HCT116 (cell line): ENCODE results near the gene RET.

Experiments used
- CEBPB ChIP-seq: IDR thresholded peaks from 2 replicates; pipeline ENCODE4 v1.6.1; 2012; ENCODE audit warnings: low read depth
- CTCF ChIP-seq, 3 experiments: fragments of 200-600 bp in 1 of 3; sonication (generic) in 1 of 3; IDR thresholded peaks in 2 of 3; conservative IDR thresholded peaks in 1 of 3; 2 replicates each; pipeline ENCODE4 v1.5.1; 2012 to 2017; ENCODE audit warnings: low read depth in 2 of 3, low read length in 2 of 3, antibody characterized with exemption in 1 of 3, borderline replicate concordance in 1 of 3, control low read depth in 1 of 3, mild to moderate bottlenecking in 1 of 3, mixed read lengths in 1 of 3, mixed run types in 1 of 3, moderate library complexity in 1 of 3; ENCODE audit not compliant: insufficient read depth in 1 of 3
- JUND ChIP-seq: IDR thresholded peaks from 2 replicates; pipeline ENCODE4 v1.6.1; 2012
- RAD21 ChIP-seq: IDR thresholded peaks from 2 replicates; pipeline ENCODE4 v1.6.1; 2012; ENCODE audit warnings: low read depth, mild to moderate bottlenecking
- REST ChIP-seq: IDR thresholded peaks from 2 replicates; pipeline ENCODE4 v1.6.1; 2012; ENCODE audit warnings: low read depth
- SP1 ChIP-seq: IDR thresholded peaks from 2 replicates; pipeline ENCODE4 v1.6.1; 2012; ENCODE audit warnings: low read depth
- SRF ChIP-seq: IDR thresholded peaks from 2 replicates; pipeline ENCODE4 v1.6.1; 2012; ENCODE audit warnings: low read depth
- TCF7L2 ChIP-seq: IDR thresholded peaks from 2 replicates; pipeline ENCODE4 v1.7.0; 2011; ENCODE audit warnings: borderline replicate concordance, inconsistent platforms; ENCODE audit not compliant: insufficient read depth, insufficient read length; ENCODE audit errors: extremely low read depth
- YY1 ChIP-seq: IDR thresholded peaks from 2 replicates; pipeline ENCODE4 v1.6.1; 2011; ENCODE audit warnings: low read length, low read depth, moderate library complexity, mild to moderate bottlenecking; ENCODE audit not compliant: insufficient replicate concordance; ENCODE audit errors: extremely low read depth
- ZNF274 ChIP-seq: fragments of 200-500 bp; sonication (Bioruptor generic); IDR thresholded peaks from 2 replicates; pipeline ENCODE4 v1.6.1; 2014; ENCODE audit warnings: mild to moderate bottlenecking, low read depth, low read length, inconsistent platforms
- TF ChIP-seq, protein P1 (sequence below): IDR thresholded peaks from 2 replicates; pipeline ENCODE4 v1.6.1; 2011; ENCODE audit warnings: mild to moderate bottlenecking, low read length, moderate library complexity; ENCODE audit not compliant: insufficient replicate concordance; ENCODE audit errors: extremely low read depth
- TF ChIP-seq, protein P2 (sequence below): IDR thresholded peaks from 2 replicates; pipeline ENCODE4 v1.6.1; 2012

DNA sequence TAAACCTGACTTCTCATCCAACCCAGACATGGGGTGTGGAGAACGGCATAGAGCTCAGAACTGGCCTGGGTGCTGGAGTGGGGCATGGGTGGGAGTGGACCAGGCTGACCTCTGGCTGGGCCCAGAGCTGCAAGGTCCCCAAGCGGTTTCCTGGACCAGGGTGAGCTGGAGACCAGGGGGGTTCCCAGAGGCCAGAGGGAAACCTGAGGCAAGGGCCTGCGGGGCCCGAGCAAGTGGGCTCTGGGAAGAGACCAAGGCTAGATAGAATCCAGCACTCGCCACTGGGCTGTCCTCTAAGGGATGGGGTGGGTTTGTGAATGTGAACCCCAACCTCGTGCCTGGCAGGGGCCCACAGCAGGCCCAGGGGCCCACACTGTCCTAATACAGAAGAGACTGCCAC is 39.4 kb upstream of the RET start:
- no peak for TF ChIP-seq JUND
- no peak for TF ChIP-seq CEBPB
- TF ChIP-seq RAD21, result no peak
- TF ChIP-seq CTCF (IDR thresholded peaks at IDR 0.05 in 2 of 3, conservative IDR thresholded peaks at IDR 0.05 in 1 of 3; ENCODE audit: borderline replicate concordance in 1 of 3, insufficient read depth in 1 of 3, low read depth in 2 of 3, low read length in 2 of 3), result no peak
- TF ChIP-seq, protein P1, sequence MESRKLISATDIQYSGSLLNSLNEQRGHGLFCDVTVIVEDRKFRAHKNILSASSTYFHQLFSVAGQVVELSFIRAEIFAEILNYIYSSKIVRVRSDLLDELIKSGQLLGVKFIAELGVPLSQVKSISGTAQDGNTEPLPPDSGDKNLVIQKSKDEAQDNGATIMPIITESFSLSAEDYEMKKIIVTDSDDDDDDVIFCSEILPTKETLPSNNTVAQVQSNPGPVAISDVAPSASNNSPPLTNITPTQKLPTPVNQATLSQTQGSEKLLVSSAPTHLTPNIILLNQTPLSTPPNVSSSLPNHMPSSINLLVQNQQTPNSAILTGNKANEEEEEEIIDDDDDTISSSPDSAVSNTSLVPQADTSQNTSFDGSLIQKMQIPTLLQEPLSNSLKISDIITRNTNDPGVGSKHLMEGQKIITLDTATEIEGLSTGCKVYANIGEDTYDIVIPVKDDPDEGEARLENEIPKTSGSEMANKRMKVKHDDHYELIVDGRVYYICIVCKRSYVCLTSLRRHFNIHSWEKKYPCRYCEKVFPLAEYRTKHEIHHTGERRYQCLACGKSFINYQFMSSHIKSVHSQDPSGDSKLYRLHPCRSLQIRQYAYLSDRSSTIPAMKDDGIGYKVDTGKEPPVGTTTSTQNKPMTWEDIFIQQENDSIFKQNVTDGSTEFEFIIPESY, result no peak
- TF ChIP-seq REST, result no peak
- no peak for TF ChIP-seq ZNF274
- TF ChIP-seq YY1, result no peak
- TF ChIP-seq, protein P2, sequence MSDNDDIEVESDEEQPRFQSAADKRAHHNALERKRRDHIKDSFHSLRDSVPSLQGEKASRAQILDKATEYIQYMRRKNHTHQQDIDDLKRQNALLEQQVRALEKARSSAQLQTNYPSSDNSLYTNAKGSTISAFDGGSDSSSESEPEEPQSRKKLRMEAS, result no peak
- no peak for TF ChIP-seq TCF7L2
- no peak for TF ChIP-seq SRF
- no peak for TF ChIP-seq SP1
